GM12891 (cell line): ENCODE results near the gene AUH.

Source experiments
- PAX5 ChIP-seq: IDR thresholded peaks from 2 replicates; pipeline ENCODE4 v1.6.1; 2011; ENCODE audit warnings: low read length, moderate library complexity, mild to moderate bottlenecking; ENCODE audit not compliant: insufficient read depth, severe bottlenecking
- POLR2AphosphoS5 ChIP-seq: IDR thresholded peaks from 2 replicates; pipeline ENCODE4 v1.6.1; 2011; ENCODE audit warnings: low read depth, low read length, control low read depth
- SPI1 ChIP-seq: IDR thresholded peaks from 2 replicates; pipeline ENCODE4 v1.6.1; 2011; ENCODE audit warnings: low read depth, low read length, control low read depth
- TAF1 ChIP-seq: IDR thresholded peaks from 2 replicates; pipeline ENCODE4 v1.6.1; 2011; ENCODE audit warnings: low read depth, low read length, control low read depth

DNA sequence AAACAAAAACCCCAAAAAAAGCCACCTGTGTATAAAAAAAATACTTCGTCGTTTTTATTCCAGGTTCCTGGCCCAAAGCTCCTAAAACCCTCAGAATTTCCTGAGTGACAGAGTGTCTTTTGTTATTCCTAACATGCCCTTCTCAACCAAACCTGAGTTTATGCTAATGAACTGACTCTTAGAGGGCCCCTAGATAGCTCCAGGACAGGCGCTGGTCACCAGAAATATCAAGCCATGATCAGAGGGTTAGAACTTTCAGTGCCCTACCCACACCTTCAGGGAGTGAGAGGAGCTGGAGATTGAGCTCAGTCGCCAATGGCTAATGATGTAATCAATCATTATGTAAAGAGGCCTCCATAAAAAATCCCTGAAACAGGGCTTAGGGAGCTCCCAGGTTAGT, 15.7 kb downstream of the AUH start:
- TF ChIP-seq SPI1 = no peak
- no peak for TF ChIP-seq POLR2AphosphoS5
- no peak for TF ChIP-seq TAF1
- TF ChIP-seq PAX5 = no peak
